DND-41 (cell line): ENCODE results near the gene ACSF3.

ENCODE experiments used
- CTCF ChIP-seq: IDR thresholded peaks from 2 replicates; pipeline ENCODE4 v1.5.1; 2012; ENCODE audit warnings: borderline replicate concordance, low read length, moderate library complexity, mild to moderate bottlenecking; ENCODE audit not compliant: poor library complexity, severe bottlenecking; ENCODE audit errors: extremely low read depth
- EZH2 ChIP-seq: IDR thresholded peaks from 3 replicates; pipeline ENCODE4 v1.6.1; 2012; ENCODE audit warnings: borderline replicate concordance, low read depth, mild to moderate bottlenecking, moderate library complexity, low read length, inconsistent platforms; ENCODE audit not compliant: severe bottlenecking

DNA sequence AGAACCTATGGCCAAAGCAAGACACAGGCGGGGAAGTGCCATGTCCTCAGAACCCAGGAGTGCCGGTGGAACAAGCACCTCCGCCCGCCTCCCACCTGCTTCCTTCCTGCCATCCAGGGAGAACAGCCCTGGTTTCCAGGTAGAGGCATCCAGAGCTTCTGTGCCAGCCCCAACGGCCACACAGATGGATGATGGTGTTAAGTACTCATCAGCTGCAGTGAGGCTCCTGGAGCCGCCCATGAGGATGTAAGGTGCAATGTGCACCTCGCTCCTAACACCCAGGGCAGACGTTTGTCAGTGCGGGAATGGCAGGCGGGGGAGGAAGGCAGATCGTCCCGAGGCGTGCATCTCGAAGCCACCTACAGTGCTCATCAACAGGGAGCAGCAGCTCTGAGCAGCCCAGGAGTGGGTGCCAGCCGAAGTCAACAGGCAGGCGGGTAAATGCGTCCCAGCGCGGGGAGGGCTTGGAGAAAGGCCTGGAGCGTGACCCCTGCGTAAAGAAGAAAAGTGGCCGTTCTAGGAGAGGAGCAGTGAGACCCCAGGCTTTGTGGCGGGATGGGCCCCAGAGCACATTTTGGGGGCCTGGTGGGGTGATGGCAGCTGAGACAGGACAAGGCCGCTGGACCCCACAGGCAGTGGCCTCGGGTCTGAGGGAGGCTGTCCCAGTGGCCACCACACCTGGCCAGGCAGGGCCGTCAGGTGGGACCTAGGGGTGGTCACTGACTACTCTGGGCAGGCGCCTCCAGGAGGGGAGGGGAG is 46.1 kb upstream of the ACSF3 start:
- TF ChIP-seq CTCF: no peak
- TF ChIP-seq EZH2: no peak
